Measurements from ENCODE around the gene DPP3.

GRCh38 chr11:66488957-66489356 is 8.7 kb downstream of the DPP3 start:
- no peak for TF ChIP-seq CTCF (IDR thresholded peaks at IDR 0.05)
- no peak for TF ChIP-seq POLR2A (IDR thresholded peaks at IDR 0.05; ENCODE audit: low read length)

Measured in A549 (cell line).